ENCODE measurements around the gene LHFPL4. TPM values are rescaled to one million over a fixed set of nuclear protein-coding genes. Genes with fewer than 3 reads are reported as not detected.

Gene LHFPL4
- total and polyA plus RNA-seq, 9 of the 15 experiments (the other 6 are each of a cell fraction or from before 2014, with no cell fraction given), result not detected

GRCh38 chr3:9590282-9590791 is 36.7 kb upstream of the LHFPL4 start (continued):
- TF ChIP-seq MGA (IDR thresholded peaks at IDR 0.05) (no peak), JUND (IDR thresholded peaks at IDR 0.05; ENCODE audit: borderline replicate concordance, low read depth, low read length) (no peak), JUND (tag; IDR thresholded peaks at IDR 0.05; ENCODE audit: borderline replicate concordance, low read depth, low read length) (peak; percentile 29; the same call in 1 of the 3 replicates), C11orf30 (IDR thresholded peaks at IDR 0.05; ENCODE audit: low read depth) (peak; percentile 77; the same call in 1 of the 2 replicates), ZNF174 (CRISPR knock-in tag; IDR thresholded peaks at IDR 0.05) (no peak), MTA1 (IDR thresholded peaks at IDR 0.05; ENCODE audit: borderline replicate concordance) (0 out of 2 replicates have a peak, but pooled peaks have one; percentile 53), FOXJ2 (tag; IDR thresholded peaks at IDR 0.05) (no peak), TEAD4 (IDR thresholded peaks at IDR 0.05; ENCODE audit: low read length) (peak; percentile 34; the same call in 1 of the 2 replicates), TEAD4 (CRISPR knock-in tag; IDR thresholded peaks at IDR 0.05; ENCODE audit: borderline replicate concordance) (no peak), ATF2 (CRISPR knock-in tag; IDR thresholded peaks at IDR 0.05) (no peak), DPF2 (IDR thresholded peaks at IDR 0.05) (peak; percentile 53; the same call in 1 of the 2 replicates), NR2C2 (CRISPR knock-in tag; IDR thresholded peaks at IDR 0.05) (no peak), NR2C2 (tag; IDR thresholded peaks at IDR 0.05) (peak; percentile 66), MTA2 (IDR thresholded peaks at IDR 0.05; ENCODE audit: low read depth) (no peak), BHLHE40 (IDR thresholded peaks at IDR 0.05; ENCODE audit: low read length) (peak; percentile 35)

Data from K562 (cell line).